Dendritic cell treated with granulocyte-macrophage colony-stimulating factor and Interleukin-4, amounts not matched to agents 40 ng/mL and 50 ng/mL, for 4 days (primary cell): ENCODE measurements around the gene JAZF1.

Experiments
- H3K27ac Mint-ChIP-seq: one replicate; pipeline ENCODE4 v1.8.0; 2022; ENCODE audit warnings: mild to moderate bottlenecking, mixed read lengths
- H3K27me3 Mint-ChIP-seq: one replicate; pipeline ENCODE4 v1.8.0; 2022; ENCODE audit warnings: mild to moderate bottlenecking, mixed read lengths
- H3K36me3 Mint-ChIP-seq: one replicate; pipeline ENCODE4 v1.8.0; 2022; ENCODE audit warnings: low read depth, mixed read lengths
- H3K4me1 Mint-ChIP-seq: one replicate; pipeline ENCODE4 v1.8.0; 2022; ENCODE audit warnings: low read depth, mixed read lengths
- H3K4me3 Mint-ChIP-seq: one replicate; pipeline ENCODE4 v1.8.0; 2022; ENCODE audit warnings: mild to moderate bottlenecking, moderate library complexity, mixed read lengths
- H3K9me3 Mint-ChIP-seq: one replicate; pipeline ENCODE4 v1.8.0; 2022; ENCODE audit warnings: mixed read lengths
- intact Hi-C: fragments of 100-400 bp; cut with micrococcal nuclease; formaldehyde crosslinking; loops from one replicate; pipeline ENCODE4 v1.15.0; 2022

Gene JAZF1

DNA sequence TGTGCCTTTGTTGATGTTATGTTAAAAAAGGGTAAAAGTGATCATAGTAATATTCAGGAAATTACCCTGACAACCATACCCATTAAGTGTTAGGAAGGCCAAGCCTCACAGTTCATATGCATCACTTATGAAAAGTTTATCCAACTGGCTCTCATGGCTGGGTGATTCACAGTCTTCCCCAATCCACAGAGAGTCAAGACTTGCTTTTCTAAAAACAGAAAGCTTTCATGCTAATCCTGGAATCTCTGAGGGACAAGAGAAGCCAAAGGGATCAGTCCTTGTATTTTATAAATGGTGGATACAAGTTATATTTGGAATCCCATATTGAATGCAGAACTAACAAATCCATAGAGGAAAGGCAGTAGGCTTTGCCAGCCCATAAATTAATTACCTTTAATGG lies 218.3 kb downstream of the JAZF1 start:
- Mint-ChIP-seq H3K27me3 (no peaks in the 10 kb centered on the region), H3K4me1 (peaks cover 13% of the 10 kb centered on the region), H3K4me3 (no peak overlapping the region), H3K36me3 (no peaks in the 10 kb centered on the region), H3K9me3 (no peaks in the 10 kb centered on the region), H3K27ac (no peak overlapping the region)
- intact Hi-C loops: no loop called here

DNA sequence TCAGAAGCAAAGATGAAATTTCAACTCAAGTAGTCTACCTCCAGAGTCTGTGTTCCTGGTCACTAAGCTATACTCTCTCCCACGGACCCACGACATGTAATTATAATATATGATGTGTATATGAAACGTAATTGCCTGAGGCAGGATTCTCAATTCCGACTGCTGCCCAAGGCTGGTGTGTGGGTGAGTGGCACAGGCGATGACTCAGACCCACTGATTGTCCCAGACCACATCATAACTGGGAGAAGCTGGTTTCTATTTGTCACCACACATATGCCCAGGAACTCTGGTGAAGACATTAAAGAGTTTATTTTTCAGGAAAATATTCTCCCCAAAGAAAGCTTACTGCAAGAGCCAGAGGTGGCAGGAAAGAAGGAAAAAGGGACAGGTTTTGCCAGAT lies 219.3 kb downstream of the JAZF1 start:
- no peak overlapping the region for H3K4me3 Mint-ChIP-seq
- H3K4me1 Mint-ChIP-seq: peaks cover 11% of the 10 kb centered on the region
- H3K36me3 Mint-ChIP-seq: no peaks in the 10 kb centered on the region
- H3K9me3 Mint-ChIP-seq: no peaks in the 10 kb centered on the region
- H3K27ac Mint-ChIP-seq: no peak overlapping the region
- no peaks in the 10 kb centered on the region for H3K27me3 Mint-ChIP-seq
- intact Hi-C loops: no loop called here

DNA sequence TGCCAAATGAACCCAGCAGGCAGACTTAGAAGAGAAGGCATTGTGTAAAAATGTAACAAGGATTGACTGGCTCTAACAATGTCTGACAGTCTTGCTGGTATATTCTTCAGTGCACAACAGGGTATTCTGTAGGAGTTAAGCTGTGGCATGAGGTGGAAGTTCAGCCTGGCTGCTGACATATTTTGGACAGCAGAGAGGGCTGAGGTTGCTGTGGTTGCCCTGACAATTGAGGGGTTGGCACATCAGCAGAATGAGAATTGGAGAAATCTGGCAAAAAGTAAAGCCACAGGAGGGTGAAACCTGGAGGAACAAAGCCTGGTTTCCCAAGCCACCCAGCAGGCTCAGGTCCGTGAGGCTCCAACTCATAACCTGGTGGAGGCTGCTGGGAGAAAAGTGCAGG lies 220.2 kb downstream of the JAZF1 start:
- Mint-ChIP-seq H3K9me3 (no peaks in the 10 kb centered on the region), H3K4me1 (peaks cover 5% of the 10 kb centered on the region), H3K36me3 (no peaks in the 10 kb centered on the region), H3K27me3 (no peaks in the 10 kb centered on the region), H3K4me3 (no peak overlapping the region), H3K27ac (no peak overlapping the region)
- intact Hi-C loops: no loop called here

DNA sequence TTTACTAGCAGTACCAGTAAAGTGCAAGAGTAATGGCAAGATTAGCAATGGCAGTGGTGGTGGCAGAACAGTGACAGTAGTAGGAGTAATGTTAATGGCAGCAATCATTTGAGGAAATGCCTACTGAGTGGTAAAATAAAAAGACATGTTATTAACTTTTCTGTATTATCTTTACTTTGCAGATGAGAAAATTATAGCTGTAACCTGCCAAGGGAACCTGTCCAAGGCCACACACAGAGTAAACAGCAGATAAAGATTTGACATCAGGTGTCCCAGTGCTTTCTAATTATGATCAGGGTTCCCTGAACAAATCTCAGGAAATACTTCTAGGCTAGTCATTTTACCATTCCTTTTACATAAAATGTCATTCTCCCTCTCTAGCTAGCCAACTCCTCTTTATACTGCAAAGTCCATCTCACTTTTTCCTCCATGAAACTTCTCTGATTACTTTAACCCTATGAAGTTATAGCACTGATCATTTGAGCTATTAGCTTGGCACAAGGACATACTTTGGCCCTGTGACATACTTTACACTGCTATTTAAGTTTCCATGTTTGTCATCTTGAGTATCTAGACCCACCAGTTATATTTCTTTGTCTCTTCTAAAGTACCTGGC lies 221.6 kb downstream of the JAZF1 start:
- Mint-ChIP-seq H3K4me3 (no peak overlapping the region), H3K9me3 (no peaks in the 10 kb centered on the region)

DNA sequence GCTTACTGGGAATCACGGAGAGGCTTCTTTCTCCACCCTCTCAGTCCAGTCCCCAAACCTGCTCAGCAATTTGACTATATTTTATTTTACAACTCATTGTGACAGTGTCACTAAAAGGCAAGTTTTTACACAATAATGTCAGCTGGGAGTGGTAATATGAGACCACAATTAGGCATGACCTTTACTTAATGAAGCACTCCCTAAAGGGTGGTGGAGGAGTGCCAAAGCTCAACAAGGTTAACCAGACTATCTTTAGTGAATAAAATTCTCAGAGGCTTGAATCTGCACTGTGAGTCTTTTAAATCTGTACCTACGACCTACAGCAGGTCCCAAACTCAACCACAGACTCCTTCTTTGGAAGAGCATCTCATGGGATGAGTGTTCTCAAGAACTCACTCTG lies 225.0 kb downstream of the JAZF1 start:
- H3K27me3 Mint-ChIP-seq: no peaks in the 10 kb centered on the region
- no peak overlapping the region for H3K27ac Mint-ChIP-seq
- peaks cover 3% of the 10 kb centered on the region for H3K4me1 Mint-ChIP-seq

More for the DNA sequence above, 221.6 kb downstream of the JAZF1 start:
- H3K36me3 Mint-ChIP-seq: peaks cover 4% of the 10 kb centered on the region
- H3K4me1 Mint-ChIP-seq: peaks cover 5% of the 10 kb centered on the region
- H3K27ac Mint-ChIP-seq: no peak overlapping the region
- H3K27me3 Mint-ChIP-seq: no peaks in the 10 kb centered on the region
- intact Hi-C loops: no loop called here

DNA sequence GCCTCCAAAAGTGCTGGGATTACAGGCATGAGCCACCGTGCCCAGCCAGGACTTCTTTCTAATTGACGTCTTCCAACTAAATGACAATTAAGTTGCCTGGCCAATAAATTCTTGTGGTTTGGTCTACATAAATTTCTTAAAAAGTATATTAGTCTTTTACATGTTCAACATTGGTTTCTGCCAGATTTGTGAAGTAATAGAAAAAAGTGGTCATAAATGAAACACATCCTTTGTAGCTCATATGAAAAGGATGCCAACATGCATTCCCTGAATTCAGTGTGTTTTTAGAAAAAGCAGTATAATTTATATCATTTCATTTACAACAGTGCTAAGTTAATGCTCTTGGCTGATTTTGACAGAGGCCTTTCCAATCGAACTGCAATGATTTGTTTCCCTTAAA lies 225.6 kb downstream of the JAZF1 start:
- Mint-ChIP-seq H3K27ac (no peak overlapping the region), H3K27me3 (no peaks in the 10 kb centered on the region), H3K4me3 (no peak overlapping the region), H3K4me1 (no peaks in the 10 kb centered on the region), H3K36me3 (peaks cover 7% of the 10 kb centered on the region), H3K9me3 (no peaks in the 10 kb centered on the region)
- intact Hi-C loops: no loop called here

More for the DNA sequence above, 225.0 kb downstream of the JAZF1 start:
- Mint-ChIP-seq H3K4me3 (no peak overlapping the region), H3K36me3 (peaks cover 7% of the 10 kb centered on the region), H3K9me3 (no peaks in the 10 kb centered on the region)
- intact Hi-C loops: no loop called here

DNA sequence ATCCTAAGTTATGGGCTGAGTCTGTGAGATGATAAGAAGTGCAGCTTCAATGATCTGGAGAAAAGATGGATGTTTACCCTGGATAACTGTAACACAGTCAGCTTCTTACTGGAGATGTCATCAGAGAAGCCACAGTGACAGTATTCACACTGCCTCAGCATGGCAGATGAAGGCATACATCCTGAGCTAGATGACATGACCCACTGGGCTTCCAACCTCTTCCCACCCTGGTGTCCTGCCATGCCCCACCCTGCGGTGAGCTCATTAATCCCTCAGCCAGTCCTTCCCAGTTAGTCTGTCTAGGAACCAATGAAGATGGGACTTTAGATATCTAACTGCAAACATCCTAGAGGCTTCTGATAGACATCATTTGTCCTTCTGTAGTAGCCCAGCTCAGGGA lies 226.8 kb downstream of the JAZF1 start:
- H3K27me3 Mint-ChIP-seq: no peaks in the 10 kb centered on the region
- peaks cover 7% of the 10 kb centered on the region for H3K36me3 Mint-ChIP-seq
- H3K4me1 Mint-ChIP-seq: no peaks in the 10 kb centered on the region
- H3K27ac Mint-ChIP-seq: no peak overlapping the region
- intact Hi-C loops: no loop called here
- H3K4me3 Mint-ChIP-seq: no peak overlapping the region
- no peaks in the 10 kb centered on the region for H3K9me3 Mint-ChIP-seq

DNA sequence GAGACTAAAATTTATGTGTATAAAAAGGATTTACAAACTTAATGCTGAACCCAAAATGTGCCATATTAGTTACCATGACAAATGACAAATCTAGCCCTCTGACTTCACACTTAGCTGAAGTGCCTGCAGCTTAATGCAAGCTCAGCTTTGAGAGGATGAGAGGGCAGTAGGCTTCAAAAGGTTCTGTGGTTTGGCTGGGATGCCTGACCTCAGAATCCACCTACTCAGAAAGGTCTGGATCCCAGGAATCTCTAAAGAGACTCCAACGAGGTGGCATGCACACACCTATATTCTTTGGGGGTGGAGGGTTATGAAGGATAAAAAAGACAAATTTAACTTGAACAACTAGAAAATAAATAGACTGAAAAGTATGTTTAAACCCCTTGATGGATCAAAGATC lies 227.2 kb downstream of the JAZF1 start:
- Mint-ChIP-seq H3K27me3 (no peaks in the 10 kb centered on the region), H3K4me3 (no peak overlapping the region), H3K27ac (no peak overlapping the region), H3K9me3 (no peaks in the 10 kb centered on the region), H3K4me1 (no peaks in the 10 kb centered on the region), H3K36me3 (peaks cover 7% of the 10 kb centered on the region)
- intact Hi-C loops: no loop called here

DNA sequence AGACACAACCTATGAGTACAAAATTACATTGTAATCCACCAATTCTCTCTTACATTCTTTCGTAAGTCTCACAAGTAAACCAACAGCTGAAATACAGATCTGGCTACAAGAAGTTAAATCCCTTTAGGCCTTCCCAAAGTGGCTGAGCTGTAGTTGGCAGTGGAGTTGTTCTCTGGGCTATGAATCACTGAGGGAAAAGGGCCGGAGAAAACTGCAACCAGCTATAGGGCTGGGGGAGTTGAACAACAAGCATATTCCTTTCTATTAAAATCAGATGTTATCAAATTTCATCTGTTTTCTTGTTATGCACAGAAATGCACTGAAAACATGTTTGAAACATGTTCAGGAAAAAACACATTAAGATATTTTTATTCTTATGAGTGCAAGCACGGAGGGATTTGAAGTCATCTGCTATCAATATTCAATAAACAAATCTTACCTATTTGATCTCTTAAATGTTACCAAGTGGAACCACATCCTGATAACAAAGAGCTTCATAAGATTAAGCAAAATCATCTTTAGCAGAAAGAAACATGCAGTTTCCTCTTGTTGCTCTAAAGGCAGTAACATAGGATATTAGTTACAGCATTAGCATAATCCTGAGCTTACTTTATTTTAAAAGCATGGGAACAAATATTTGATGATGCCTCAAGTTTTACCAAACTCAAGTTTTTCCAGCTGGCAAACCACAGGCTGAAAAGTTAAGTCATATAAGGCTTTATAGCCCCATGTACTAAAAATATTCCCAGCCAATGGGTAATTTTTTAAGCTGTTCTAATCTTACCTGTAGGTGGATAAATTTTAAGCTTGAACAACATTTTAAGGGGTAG lies 227.9 kb downstream of the JAZF1 start:
- H3K36me3 Mint-ChIP-seq: peaks cover 7% of the 10 kb centered on the region
- no peaks in the 10 kb centered on the region for H3K9me3 Mint-ChIP-seq
- H3K4me3 Mint-ChIP-seq: no peak overlapping the region
- intact Hi-C loops: no loop called here
- no peak overlapping the region for H3K27ac Mint-ChIP-seq
- no peaks in the 10 kb centered on the region for H3K27me3 Mint-ChIP-seq
- H3K4me1 Mint-ChIP-seq: no peaks in the 10 kb centered on the region

DNA sequence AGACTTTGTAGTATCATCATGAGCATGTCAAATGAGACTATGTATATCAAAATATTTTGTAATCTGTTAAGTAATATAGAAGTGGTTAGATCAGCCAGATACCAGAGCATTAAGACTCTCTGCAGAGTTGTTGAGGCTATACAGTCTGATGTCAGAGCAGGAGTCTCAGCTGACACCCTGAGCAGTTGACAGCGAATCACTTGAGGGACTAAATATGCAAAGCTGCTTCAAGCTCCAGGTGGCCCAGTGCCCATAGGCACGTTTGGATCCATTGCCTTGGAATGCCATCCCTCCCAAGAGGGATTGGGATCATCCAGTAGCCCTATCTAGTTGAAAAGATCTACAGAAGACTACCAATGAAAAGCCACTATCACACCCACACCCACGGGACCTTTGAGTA lies 230.5 kb downstream of the JAZF1 start:
- H3K9me3 Mint-ChIP-seq: no peaks in the 10 kb centered on the region
- H3K4me1 Mint-ChIP-seq: no peaks in the 10 kb centered on the region
- peaks cover 7% of the 10 kb centered on the region for H3K36me3 Mint-ChIP-seq
- H3K27me3 Mint-ChIP-seq: no peaks in the 10 kb centered on the region
- H3K4me3 Mint-ChIP-seq: no peak overlapping the region
- no peak overlapping the region for H3K27ac Mint-ChIP-seq
- intact Hi-C loops: no loop called here

DNA sequence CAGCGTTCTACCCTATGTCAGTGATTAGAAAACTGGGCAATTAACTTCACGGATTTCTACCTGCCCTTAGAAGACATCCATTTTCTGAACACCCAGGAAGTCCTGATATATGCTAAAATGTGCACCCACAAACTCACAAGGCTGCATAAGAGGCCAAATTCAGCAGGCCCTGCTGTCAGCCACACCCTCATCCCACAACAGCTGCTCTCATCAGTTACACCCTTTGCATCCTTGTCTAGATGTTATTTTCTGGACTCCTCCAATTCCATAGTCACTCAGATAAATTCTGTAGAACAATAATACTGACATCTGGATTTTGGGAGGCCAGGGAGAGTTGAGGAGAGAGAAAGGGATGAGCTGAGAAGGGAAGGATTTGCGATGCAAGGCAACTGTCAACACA lies 231.7 kb downstream of the JAZF1 start:
- no peak overlapping the region for H3K27ac Mint-ChIP-seq

DNA sequence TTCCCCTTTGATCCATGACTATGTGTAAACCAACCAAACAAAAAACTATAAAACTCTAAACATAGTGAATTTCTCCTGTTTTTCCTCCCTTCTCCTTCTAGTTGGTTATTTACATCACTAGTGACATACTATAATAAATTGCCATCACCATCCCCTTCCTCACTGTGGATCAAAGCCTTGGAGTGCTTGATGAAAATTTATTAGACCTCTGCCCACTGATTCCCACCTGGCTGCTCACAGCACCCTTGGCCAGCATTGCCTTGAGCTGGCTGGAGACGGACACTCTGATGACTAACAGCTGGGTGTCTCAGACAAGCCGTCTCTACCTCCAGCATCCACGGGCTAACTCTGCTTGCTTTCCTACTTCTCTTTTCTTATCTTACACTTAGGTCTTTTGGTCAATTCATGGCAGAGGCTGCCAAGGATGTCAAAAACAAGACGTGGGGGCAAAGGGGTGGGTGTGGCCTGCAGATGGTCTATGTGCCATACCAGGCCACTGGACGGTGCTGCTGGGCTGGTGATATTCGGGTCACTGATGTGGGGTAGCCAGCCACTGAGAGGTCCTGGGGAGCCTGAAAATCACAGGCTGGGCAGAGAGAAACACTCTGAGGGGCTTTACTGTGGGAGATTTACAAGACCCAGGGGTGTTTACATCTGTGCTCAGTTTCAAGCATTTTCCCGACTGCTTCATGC lies 232.9 kb downstream of the JAZF1 start:
- Mint-ChIP-seq H3K4me3 (no peak overlapping the region), H3K27me3 (no peaks in the 10 kb centered on the region), H3K27ac (no peak overlapping the region), H3K36me3 (no peaks in the 10 kb centered on the region), H3K4me1 (no peaks in the 10 kb centered on the region), H3K9me3 (no peaks in the 10 kb centered on the region)
- intact Hi-C loops: no loop called here

More for the DNA sequence above, 231.7 kb downstream of the JAZF1 start:
- peaks cover under 1% of the 10 kb centered on the region for H3K36me3 Mint-ChIP-seq
- intact Hi-C loops: no loop called here
- H3K27me3 Mint-ChIP-seq: no peaks in the 10 kb centered on the region
- no peaks in the 10 kb centered on the region for H3K4me1 Mint-ChIP-seq
- H3K4me3 Mint-ChIP-seq: no peak overlapping the region
- no peaks in the 10 kb centered on the region for H3K9me3 Mint-ChIP-seq

DNA sequence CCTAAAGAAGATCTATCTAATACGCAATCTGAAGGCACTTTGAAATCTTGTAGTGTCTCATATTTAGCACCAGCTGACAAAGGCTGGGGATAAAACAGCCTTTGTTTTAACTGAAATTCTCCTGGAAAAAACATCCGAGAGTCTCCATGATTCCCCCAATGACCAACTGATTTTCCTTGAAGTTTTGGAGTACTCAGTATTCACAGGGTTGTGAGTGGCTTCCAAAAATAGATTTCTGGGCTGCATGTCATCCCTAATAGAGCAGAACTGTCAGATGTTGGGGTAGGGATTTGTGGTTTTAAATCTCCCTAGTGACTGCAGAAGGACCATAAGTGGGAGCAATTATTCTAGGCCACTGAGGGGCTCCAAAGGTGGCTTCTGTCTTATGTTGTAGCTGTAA lies 234.2 kb downstream of the JAZF1 start:
- no peaks in the 10 kb centered on the region for H3K4me1 Mint-ChIP-seq
- intact Hi-C loops: no loop called here
- no peak overlapping the region for H3K27ac Mint-ChIP-seq
- H3K27me3 Mint-ChIP-seq: no peaks in the 10 kb centered on the region
- H3K9me3 Mint-ChIP-seq: no peaks in the 10 kb centered on the region
- H3K4me3 Mint-ChIP-seq: no peak overlapping the region
- no peaks in the 10 kb centered on the region for H3K36me3 Mint-ChIP-seq

DNA sequence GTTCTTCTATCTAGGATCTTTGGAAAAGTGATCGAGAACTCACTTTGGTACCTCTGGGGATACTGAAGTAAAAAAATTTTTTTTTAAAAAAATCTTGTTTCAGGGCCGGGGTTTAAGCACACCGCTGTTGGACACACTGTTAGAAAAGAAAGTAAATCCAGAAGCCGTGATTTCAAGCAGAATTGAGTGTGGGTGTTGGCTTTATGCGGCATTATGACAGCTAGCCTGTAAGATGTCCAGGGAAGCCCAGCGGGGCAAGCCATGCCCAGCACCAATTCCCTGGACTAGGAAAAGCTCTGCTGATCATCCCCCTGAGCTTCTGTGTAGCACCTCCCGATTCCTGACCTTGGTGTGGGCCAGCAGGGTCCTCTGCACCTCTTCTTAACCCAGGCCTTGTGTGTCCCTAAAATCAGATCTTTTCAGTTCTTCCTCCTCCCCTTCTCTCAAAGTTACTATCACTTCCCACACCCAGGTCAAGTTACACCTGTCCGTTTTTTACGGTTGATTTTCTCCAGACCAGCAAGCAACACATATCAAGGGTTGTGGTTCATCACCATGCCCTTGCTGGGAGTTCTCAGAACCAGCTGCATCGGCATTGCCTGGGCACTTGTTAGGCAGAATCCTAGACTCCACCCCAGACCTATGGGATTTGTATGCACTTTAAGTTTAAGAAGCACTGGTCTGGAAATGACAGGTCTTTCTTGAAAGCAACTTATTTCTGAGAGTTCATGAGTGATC lies 235.4 kb downstream of the JAZF1 start:
- intact Hi-C loops: no loop called here
- Mint-ChIP-seq H3K9me3 (no peaks in the 10 kb centered on the region), H3K36me3 (peaks cover 3% of the 10 kb centered on the region), H3K27ac (no peak overlapping the region), H3K4me1 (no peaks in the 10 kb centered on the region), H3K27me3 (no peaks in the 10 kb centered on the region), H3K4me3 (no peak overlapping the region)
